HG03103 (cell line): Measurements from ENCODE around the gene DPY30.

Source experiments
- ATAC-seq: cut with Tn5 transposase; IDR thresholded peaks from one replicate; pipeline ENCODE4 v1.9.1; 2021; ENCODE audit warnings: low read depth; ENCODE audit not compliant: unreplicated experiment

Gene DPY30

GRCh38 chr2:31979018-31979417, 60.6 kb downstream of the DPY30 start:
- no peak for ATAC-seq

DNA sequence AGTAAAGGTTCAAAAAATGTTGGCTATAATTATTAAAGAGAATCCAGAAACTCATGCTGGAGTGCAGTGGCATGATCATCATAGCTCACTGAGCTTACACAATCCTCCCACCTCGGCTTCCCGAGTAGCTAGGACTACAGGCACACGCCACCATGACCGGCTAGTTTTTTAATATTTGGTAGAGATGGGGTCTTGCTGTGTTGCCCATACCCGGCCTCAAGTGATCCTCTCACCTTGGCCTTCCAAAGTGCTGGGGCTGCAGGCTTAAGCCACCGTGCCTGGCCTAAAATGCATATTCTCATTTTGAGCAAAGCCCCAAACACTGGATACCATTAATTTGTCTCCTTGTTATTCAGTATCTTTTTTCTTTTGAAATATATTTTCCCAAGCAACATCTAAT, 61.2 kb downstream of the DPY30 start:
- ATAC-seq = no peak
